GM10248 (cell line): ENCODE results near the gene ZNRF3.

Source experiments
- CTCF ChIA-PET: fragments of 300-600 bp; sonication (Branson Sonifier 250); formaldehyde crosslinking; extraction: SDS; loops from one replicate; lab custom pipeline; 2021; ENCODE audit warnings: antibody characterized with exemption; lab: Yijun Ruan, JAX
- POLR2A ChIA-PET: fragments of 350-650 bp; sonication (Branson Sonifier 250); formaldehyde crosslinking; extraction: SDS; loops from one replicate; lab custom pipeline; 2020; ENCODE audit warnings: antibody characterized with exemption; lab: Yijun Ruan, JAX
- DNase-seq: peaks from one replicate; pipeline ENCODE4 v3.0.0; 2012; ENCODE audit errors: extremely low spot score
- TF ChIP-seq, protein P1 (sequence below): IDR thresholded peaks from 2 replicates; pipeline ENCODE4 v1.5.1; 2012; ENCODE audit warnings: mild to moderate bottlenecking, low read depth; ENCODE audit errors: extremely low read depth, missing control alignments, control extremely low read depth

Gene ZNRF3

DNA sequence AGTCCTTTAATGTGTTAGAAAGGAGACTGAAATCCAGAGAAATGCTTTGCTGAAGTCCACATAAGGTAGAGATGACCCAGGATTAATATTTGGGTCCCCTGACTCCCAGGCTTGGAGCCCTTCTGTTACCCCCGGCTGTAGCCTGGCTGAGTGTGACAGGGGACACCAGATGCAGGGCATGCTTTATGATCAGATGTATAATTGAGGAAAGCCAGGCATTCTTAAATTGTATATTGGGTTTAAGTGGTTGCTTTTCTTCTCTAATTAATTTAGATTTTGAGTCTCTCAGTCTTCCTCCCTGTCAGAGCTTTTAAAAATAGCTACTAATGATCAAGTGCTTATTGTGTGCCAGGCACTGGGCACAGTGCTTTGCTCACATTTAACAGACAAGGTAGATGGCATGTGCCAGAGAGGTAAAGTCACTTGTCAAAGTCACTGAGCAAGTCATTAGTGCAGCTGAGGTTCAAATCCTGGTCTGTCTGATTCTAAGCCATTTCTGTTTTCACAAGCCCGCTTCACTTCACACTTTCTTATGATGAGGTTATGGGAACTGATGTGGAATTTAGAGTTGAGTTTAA lies 7.9 kb downstream of the ZNRF3 start:
- DNase-seq, result no peak
- TF ChIP-seq, protein P1, sequence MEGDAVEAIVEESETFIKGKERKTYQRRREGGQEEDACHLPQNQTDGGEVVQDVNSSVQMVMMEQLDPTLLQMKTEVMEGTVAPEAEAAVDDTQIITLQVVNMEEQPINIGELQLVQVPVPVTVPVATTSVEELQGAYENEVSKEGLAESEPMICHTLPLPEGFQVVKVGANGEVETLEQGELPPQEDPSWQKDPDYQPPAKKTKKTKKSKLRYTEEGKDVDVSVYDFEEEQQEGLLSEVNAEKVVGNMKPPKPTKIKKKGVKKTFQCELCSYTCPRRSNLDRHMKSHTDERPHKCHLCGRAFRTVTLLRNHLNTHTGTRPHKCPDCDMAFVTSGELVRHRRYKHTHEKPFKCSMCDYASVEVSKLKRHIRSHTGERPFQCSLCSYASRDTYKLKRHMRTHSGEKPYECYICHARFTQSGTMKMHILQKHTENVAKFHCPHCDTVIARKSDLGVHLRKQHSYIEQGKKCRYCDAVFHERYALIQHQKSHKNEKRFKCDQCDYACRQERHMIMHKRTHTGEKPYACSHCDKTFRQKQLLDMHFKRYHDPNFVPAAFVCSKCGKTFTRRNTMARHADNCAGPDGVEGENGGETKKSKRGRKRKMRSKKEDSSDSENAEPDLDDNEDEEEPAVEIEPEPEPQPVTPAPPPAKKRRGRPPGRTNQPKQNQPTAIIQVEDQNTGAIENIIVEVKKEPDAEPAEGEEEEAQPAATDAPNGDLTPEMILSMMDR, result no peak
- POLR2A ChIA-PET, result no interaction called here
- CTCF ChIA-PET, result no interaction called here

DNA sequence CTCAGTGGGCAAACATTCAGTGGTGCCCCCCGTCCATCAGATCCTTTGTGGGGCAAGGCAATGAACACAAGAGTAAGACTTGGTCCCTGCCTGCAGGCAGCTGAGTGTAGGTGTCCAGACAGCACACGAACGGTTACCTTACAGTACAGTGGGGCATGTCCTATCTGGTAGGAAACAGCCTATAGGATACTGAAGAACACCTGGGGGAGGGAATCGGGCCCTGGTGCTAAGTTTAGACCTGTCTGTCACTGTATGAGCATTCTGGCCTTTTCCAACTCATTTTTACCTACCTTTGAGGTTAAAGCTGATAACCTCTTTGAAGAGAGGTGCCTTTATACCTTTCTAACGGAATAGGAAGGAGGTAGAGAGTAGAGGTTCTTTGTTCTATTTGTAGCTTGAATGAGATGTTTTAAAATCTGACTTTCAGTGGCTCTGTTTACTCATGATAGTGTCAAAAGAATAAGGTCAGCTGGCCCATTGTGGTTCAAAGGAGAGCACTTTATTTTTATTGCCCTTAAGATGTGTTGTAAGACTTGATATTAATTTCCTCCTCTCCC lies 8.9 kb downstream of the ZNRF3 start:
- CTCF ChIA-PET, result interaction anchor here (1.9 kb wide), 1 partner anchor 36 kb away, joined by 7 read pairs; no protein-coding TSS in a partner anchor
- TF ChIP-seq, protein P1, result no peak
- POLR2A ChIA-PET, result no interaction called here
- DNase-seq, result no peak

DNA sequence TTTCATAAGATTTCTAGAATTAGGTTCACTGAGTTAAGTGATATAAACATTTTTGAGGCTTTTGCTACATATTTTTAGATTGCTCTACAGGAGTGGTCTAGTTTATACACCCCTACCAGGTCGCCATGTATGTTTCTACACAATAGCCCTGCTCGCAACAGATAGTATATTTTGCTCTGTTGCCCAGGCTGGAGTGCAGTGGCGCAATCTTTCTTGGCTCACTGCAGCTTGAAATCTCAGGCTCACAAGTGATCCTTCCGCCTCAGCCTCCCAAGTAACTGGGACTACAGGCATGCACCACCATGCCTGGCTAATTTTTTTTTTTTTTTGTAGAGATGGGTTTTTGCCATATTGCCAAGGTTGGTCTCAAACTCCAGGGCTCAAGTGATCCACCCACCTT lies 10.4 kb downstream of the ZNRF3 start:
- no peak for DNase-seq
- POLR2A ChIA-PET, result interaction anchor here (0.5 kb wide), 1 partner anchor 11 kb away, joined by 3 read pairs; no protein-coding TSS in a partner anchor
- TF ChIP-seq, protein P1, result no peak
- CTCF ChIA-PET, result no interaction called here

DNA sequence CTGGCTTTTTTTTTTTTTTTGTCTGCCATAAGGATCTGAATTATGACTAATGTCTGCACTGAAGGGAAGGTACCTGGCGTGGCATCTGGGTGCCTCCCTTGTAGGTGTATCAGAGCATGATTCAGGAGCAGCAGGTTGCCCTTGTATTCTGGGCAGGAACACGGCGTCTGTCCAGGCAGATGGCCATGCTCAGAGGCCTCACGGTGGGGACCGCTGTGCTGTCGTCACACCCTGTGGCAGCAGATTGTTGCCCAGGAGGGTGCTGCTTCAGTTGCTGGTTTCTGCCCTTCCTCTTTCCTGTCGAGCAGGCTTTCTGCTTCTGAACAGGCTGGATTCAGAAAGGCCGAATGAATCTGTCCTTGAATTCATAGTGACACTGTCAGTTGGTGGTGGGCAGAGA lies 11.0 kb downstream of the ZNRF3 start:
- POLR2A ChIA-PET, result no interaction called here
- CTCF ChIA-PET, result no interaction called here
- DNase-seq, result no peak

DNA sequence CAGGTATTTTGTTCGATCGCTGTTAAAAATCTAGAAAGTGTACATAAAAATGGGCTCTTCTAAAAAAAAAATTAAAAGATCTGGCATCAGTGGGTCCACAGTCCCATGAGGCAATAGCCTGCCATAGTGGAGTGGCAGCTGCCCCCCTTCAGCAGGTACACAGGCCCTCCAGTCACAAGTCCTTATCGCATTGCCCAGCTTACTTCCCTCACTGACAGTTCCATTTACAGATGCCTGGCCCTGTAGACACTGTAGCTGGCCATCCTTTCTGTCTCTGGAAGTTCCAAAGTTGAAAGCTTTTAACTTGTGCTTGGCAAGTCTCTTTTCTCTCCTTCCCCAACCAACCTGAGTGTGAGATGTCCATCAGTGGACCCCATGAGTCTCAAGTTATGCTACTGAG lies 11.4 kb downstream of the ZNRF3 start:
- CTCF ChIA-PET, result no interaction called here
- POLR2A ChIA-PET, result no interaction called here
- TF ChIP-seq, protein P1, result no peak
- DNase-seq, result no peak

More for the DNA sequence above, 11.0 kb downstream of the ZNRF3 start:
- TF ChIP-seq, protein P1, result no peak

DNA sequence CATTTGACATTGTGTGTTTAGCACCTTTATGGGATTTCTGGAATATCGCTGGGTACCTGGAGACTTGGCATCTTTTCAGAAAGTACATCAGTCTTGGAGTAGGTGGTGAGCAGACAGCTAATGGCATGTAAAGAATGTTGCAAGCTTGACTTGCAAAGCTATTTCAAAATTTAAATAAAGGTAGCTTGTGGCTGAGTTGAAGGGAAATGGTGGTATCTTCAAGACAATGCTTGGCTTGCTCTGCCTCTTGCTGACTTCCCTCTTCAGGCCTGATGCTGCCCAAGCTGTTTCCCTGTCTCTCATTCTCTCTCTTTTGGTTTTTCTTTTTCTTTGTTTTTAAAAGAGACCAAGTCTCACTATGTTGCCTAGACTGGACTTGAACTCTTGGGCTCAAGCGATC lies 13.2 kb downstream of the ZNRF3 start:
- TF ChIP-seq, protein P1, result no peak
- no peak for DNase-seq
- ChIA-PET POLR2A (no interaction called here), CTCF (interaction anchor here (1.0 kb wide), 1 partner anchor 10 kb away, joined by 3 read pairs; no protein-coding TSS in a partner anchor)

DNA sequence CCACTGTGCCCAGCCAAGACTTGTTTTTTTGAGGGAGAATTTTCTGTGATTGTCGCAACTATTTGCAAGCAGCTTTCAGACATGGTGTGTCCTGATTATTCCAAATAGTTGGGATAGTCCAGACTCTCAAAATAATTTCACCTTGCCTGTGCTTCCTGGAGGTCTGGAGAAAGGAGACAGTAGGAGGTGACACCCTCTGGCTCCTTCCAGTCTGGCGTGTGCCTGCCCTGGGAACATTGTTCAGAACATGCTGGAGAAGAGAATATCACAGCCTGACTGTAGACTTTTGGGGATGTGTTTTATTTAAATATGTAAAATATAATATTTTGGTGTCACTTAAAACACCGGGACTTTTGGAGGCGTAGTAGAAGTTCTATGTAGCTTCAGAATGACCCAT lies 14.9 kb downstream of the ZNRF3 start:
- DNase-seq, result no peak
- CTCF ChIA-PET, result no interaction called here
- TF ChIP-seq, protein P1, result no peak
- POLR2A ChIA-PET, result no interaction called here
